A549 (cell line): ENCODE measurements around the gene OTUB2. TPM values are rescaled to one million over a fixed set of nuclear protein-coding genes. Genes with fewer than 3 reads are reported as not detected.

Experiments used
- ATAC-seq, 2 experiments: fragments of 200-7000 bp in 1 of 2; fragments of >200 bp in 1 of 2; cut with Nextera tagmentation in 1 of 2; cut with Tn5 transposase in 1 of 2; 3 replicates each; pipeline versions ENCODE4 v1.8.0 to v1.9.1; 2018 to 2020; ENCODE audit warnings: mild to moderate bottlenecking in 1 of 2, moderate library complexity in 1 of 2
- CTCF ChIA-PET: fragments of 300-600 bp; sonication (Branson Sonifier 250); formaldehyde crosslinking; extraction: SDS; loops from one replicate; lab custom pipeline; 2021; ENCODE audit warnings: antibody characterized with exemption, inconsistent platforms; lab: Yijun Ruan, JAX
- POLR2A ChIA-PET: fragments of 350-600 bp; formaldehyde crosslinking; extraction: SDS; loops from one replicate; lab custom pipeline; 2021; ENCODE audit warnings: antibody characterized with exemption, inconsistent platforms; lab: Yijun Ruan, JAX
- DNase-seq, 2 experiments: peaks; one replicate each; pipeline versions ENCODE4 v3.0.0 to v3.0.0-alpha.2; 2011 to 2016; ENCODE audit warnings: low read depth in 1 of 2, low spot score in 1 of 2
- FAIRE-seq: peaks from 2 replicates; lab custom pipeline; 2011; peaks lifted over from hg19 to GRCh38; lab: Jason Lieb, UNC
- H3K27ac ChIP-seq, 2 experiments: fragments of >200 bp; sonication (Bioruptor Twin); formaldehyde crosslinking; 3 replicates each; pipeline ENCODE4 v1.5.1; 2016 to 2017
- H3K4me1 ChIP-seq: fragments of >200 bp; sonication (Bioruptor Twin); formaldehyde crosslinking; 3 replicates; pipeline ENCODE4 v1.6.1; 2016
- H3K4me2 ChIP-seq: fragments of >200 bp; sonication (Bioruptor Twin); formaldehyde crosslinking; 3 replicates; pipeline ENCODE4 v1.6.1; 2016
- H3K4me3 ChIP-seq: fragments of >200 bp; sonication (Bioruptor Twin); formaldehyde crosslinking; 3 replicates; pipeline ENCODE4 v1.5.1; 2016
- H3K9me3 ChIP-seq: fragments of >200 bp; sonication (Bioruptor Twin); formaldehyde crosslinking; 3 replicates; pipeline ENCODE4 v1.6.1; 2016
- BHLHE40 ChIP-seq: IDR thresholded peaks from 2 replicates; pipeline ENCODE4 v1.6.1; 2012; ENCODE audit warnings: low read depth, low read length, inconsistent platforms
- ESRRA ChIP-seq: fragments of 150-350 bp; IDR thresholded peaks from 2 replicates; pipeline ENCODE4 v1.6.1; 2014; ENCODE audit warnings: mild to moderate bottlenecking, low read length, borderline replicate concordance
- REST ChIP-seq: fragments of 200-600 bp; sonication (generic); IDR thresholded peaks from 2 replicates; pipeline ENCODE4 v1.6.1; 2016; ENCODE audit warnings: antibody characterized with exemption, mild to moderate bottlenecking, moderate library complexity
- WGBS: methylation state at CpG from one replicate; pipeline ENCODE4 v1.1.6; 2017; ENCODE audit errors: missing lambda C conversion rate; 5-methylcytosine and 5-hydroxymethylcytosine counted together
- polyA plus RNA-seq, 4 experiments: library from polyadenylated mRNA; depleted of rRNA in 3 of 4; stranded (reverse); fragments of >200 nt; fragmentation: RNase III in 1 of 4; extraction: RNeasy Plus Mini Kit Qiagen cat#74134 plus additional on column Dnase treatment in 1 of 4; gene quantifications; 2 replicates in 3 of 4; 3 replicates in 1 of 4; pipeline ENCODE4 v1.2.3, GENCODE V29; 2011 to 2017

Gene OTUB2
- polyA plus RNA-seq, 2 of the 4 experiments (the other 2 are of a cell fraction): 1.2 to 2.5 TPM

- Histone ChIP-seq H3K4me3 (no peak overlapping the region), H3K27ac (no peak overlapping the region), H3K9me3 (no peaks in the 10 kb centered on the region), H3K4me2 (no peak overlapping the region), H3K4me1 (no peaks in the 10 kb centered on the region; the same call in 2 of the 3 replicates)
- CTCF ChIA-PET: interaction anchor here (0.8 to 1.1 kb wide), 3 partner anchors 11 to 112 kb away, joined by 3 to 4 read pairs (median 3); no protein-coding TSS in a partner anchor
- ATAC-seq (no peak), DNase-seq (no peak), FAIRE-seq (no peak)
- POLR2A ChIA-PET: no interaction called here
- TF ChIP-seq ESRRA (no peak), REST (no peak), BHLHE40 (no peak)
- 96% methylated on average over 4 of the region's 4 CpGs for WGBS
Measured at GRCh38 chr14:94097091-94097490, 71.0 kb downstream of the OTUB2 start.

Other genes with a start within 250 kb of the OTUB2 start
- 0.11 and 0.14 TPM in 2 replicates for gene PRIMA1, start 237.9 kb upstream of the OTUB2 start, polyA plus RNA-seq (2011; rRNA removed)
- 0.16 to 0.20 TPM (median 0.17 TPM) in 3 replicates for gene PRIMA1, start 237.9 kb upstream of the OTUB2 start, polyA plus RNA-seq (2017; fragmentation: RNase III; extraction: RNeasy Plus Mini Kit Qiagen cat#74134 plus additional on column Dnase treatment)
- not detected in 2 replicates for gene FAM181A, start 99.0 kb upstream of the OTUB2 start, polyA plus RNA-seq (2011; rRNA removed)
- gene FAM181A, start 99.0 kb upstream of the OTUB2 start, polyA plus RNA-seq (2017; fragmentation: RNase III; extraction: RNeasy Plus Mini Kit Qiagen cat#74134 plus additional on column Dnase treatment): not detected in 3 replicates
- 0.03 and 0.07 TPM in 2 replicates for gene ASB2, start 49.8 kb upstream of the OTUB2 start, polyA plus RNA-seq (2011; rRNA removed)
- gene ASB2, start 49.8 kb upstream of the OTUB2 start, polyA plus RNA-seq (2017; fragmentation: RNase III; extraction: RNeasy Plus Mini Kit Qiagen cat#74134 plus additional on column Dnase treatment): 0.07 to 0.16 TPM (median 0.10 TPM) in 3 replicates
- not detected in 2 replicates for gene CCDC197, start 29.0 kb upstream of the OTUB2 start, polyA plus RNA-seq (2011; rRNA removed)
- gene CCDC197, start 29.0 kb upstream of the OTUB2 start, polyA plus RNA-seq (2017; fragmentation: RNase III; extraction: RNeasy Plus Mini Kit Qiagen cat#74134 plus additional on column Dnase treatment): not detected in 3 replicates
- gene DDX24, start 54.9 kb downstream of the OTUB2 start, polyA plus RNA-seq (2011; rRNA removed): 161 and 169 TPM in 2 replicates
- 117 to 127 TPM (median 121 TPM) in 3 replicates for gene DDX24, start 54.9 kb downstream of the OTUB2 start, polyA plus RNA-seq (2017; fragmentation: RNase III; extraction: RNeasy Plus Mini Kit Qiagen cat#74134 plus additional on column Dnase treatment)
- gene IFI27L1, start 55.0 kb downstream of the OTUB2 start, polyA plus RNA-seq (2011; rRNA removed): 13.4 and 15.9 TPM in 2 replicates
- gene IFI27L1, start 55.0 kb downstream of the OTUB2 start, polyA plus RNA-seq (2017; fragmentation: RNase III; extraction: RNeasy Plus Mini Kit Qiagen cat#74134 plus additional on column Dnase treatment): 23.2 to 28.0 TPM (median 27.0 TPM) in 3 replicates
- 1.3 and 2.2 TPM in 2 replicates for gene IFI27, start 84.4 kb downstream of the OTUB2 start, polyA plus RNA-seq (2011; rRNA removed)
- gene IFI27, start 84.4 kb downstream of the OTUB2 start, polyA plus RNA-seq (2017; fragmentation: RNase III; extraction: RNeasy Plus Mini Kit Qiagen cat#74134 plus additional on column Dnase treatment): 0.76 to 0.90 TPM (median 0.76 TPM) in 3 replicates
- 20.3 and 26.9 TPM in 2 replicates for gene IFI27L2, start 103.3 kb downstream of the OTUB2 start, polyA plus RNA-seq (2011; rRNA removed)
- gene IFI27L2, start 103.3 kb downstream of the OTUB2 start, polyA plus RNA-seq (2017; fragmentation: RNase III; extraction: RNeasy Plus Mini Kit Qiagen cat#74134 plus additional on column Dnase treatment): 58.0 to 69.2 TPM (median 64.4 TPM) in 3 replicates
- 0.21 and 0.25 TPM in 2 replicates for gene PPP4R4, start 148.0 kb downstream of the OTUB2 start, polyA plus RNA-seq (2011; rRNA removed)
- 0.08 to 0.21 TPM (median 0.12 TPM) in 3 replicates for gene PPP4R4, start 148.0 kb downstream of the OTUB2 start, polyA plus RNA-seq (2017; fragmentation: RNase III; extraction: RNeasy Plus Mini Kit Qiagen cat#74134 plus additional on column Dnase treatment)